Immature natural killer cell (primary cell): ENCODE results near the gene CDH13. TPM values are rescaled to one million over a fixed set of nuclear protein-coding genes. Genes with fewer than 3 reads are reported as not detected.

ENCODE experiments used
- DNase-seq, 3 donors: peaks; one replicate each; pipeline ENCODE4 v3.0.0; 2022; ENCODE audit warnings: mixed read lengths in 1 of 3
- H3K27ac Mint-ChIP-seq, 6 donors: one replicate each; pipeline ENCODE4 v1.8.0; 2020; ENCODE audit warnings: mixed read lengths in 6 of 6, mild to moderate bottlenecking in 5 of 6, inconsistent platforms in 4 of 6, moderate library complexity in 3 of 6
- H3K27me3 Mint-ChIP-seq, 3 donors: one replicate each; pipeline ENCODE4 v1.8.0; 2020 to 2021; ENCODE audit warnings: low read depth in 3 of 3, mild to moderate bottlenecking in 3 of 3, mixed read lengths in 3 of 3, moderate library complexity in 3 of 3, inconsistent platforms in 1 of 3
- H3K36me3 Mint-ChIP-seq, 3 donors: one replicate each; pipeline ENCODE4 v1.8.0; 2020; ENCODE audit warnings: mixed read lengths in 3 of 3, inconsistent platforms in 2 of 3, mild to moderate bottlenecking in 2 of 3
- H3K4me1 Mint-ChIP-seq, 2 donors: one replicate each; pipeline ENCODE4 v1.8.0; 2020; ENCODE audit warnings: inconsistent platforms in 2 of 2, mild to moderate bottlenecking in 2 of 2, mixed read lengths in 2 of 2, moderate library complexity in 1 of 2
- H3K4me3 Mint-ChIP-seq, 5 donors: one replicate each; pipeline ENCODE4 v1.8.0; 2020; ENCODE audit warnings: mild to moderate bottlenecking in 5 of 5, mixed read lengths in 5 of 5, inconsistent platforms in 3 of 5, moderate library complexity in 3 of 5
- H3K9me3 Mint-ChIP-seq, 6 donors: one replicate each; pipeline ENCODE4 v1.8.0; 2020; ENCODE audit warnings: mild to moderate bottlenecking in 6 of 6, mixed read lengths in 6 of 6, inconsistent platforms in 4 of 6, moderate library complexity in 3 of 6
- polyA plus RNA-seq, 3 donors: library from polyadenylated mRNA; unstranded; fragments of 300-500 nt; fragmentation: Illumina TruSeq; gene quantifications; one replicate each; pipeline ENCODE4 v1.2.3, GENCODE V29; 2021

Gene CDH13
- polyA plus RNA-seq, 3 donors from 2014 or later, result not detected

GRCh38 chr16:83238949-83239691 lies 612.4 kb downstream of the CDH13 start:
- H3K27me3 Mint-ChIP-seq, result peaks cover 0 to 9% (median 5%) of the 10 kb centered on the region in 3 donors
- no peak overlapping the region for H3K4me3 Mint-ChIP-seq
- no peak overlapping the region for H3K27ac Mint-ChIP-seq
- H3K36me3 Mint-ChIP-seq, result no peaks in the 10 kb centered on the region
- H3K9me3 Mint-ChIP-seq, result no peaks in the 10 kb centered on the region
- no peaks in the 10 kb centered on the region for H3K4me1 Mint-ChIP-seq
- DNase-seq, result no peak

DNA sequence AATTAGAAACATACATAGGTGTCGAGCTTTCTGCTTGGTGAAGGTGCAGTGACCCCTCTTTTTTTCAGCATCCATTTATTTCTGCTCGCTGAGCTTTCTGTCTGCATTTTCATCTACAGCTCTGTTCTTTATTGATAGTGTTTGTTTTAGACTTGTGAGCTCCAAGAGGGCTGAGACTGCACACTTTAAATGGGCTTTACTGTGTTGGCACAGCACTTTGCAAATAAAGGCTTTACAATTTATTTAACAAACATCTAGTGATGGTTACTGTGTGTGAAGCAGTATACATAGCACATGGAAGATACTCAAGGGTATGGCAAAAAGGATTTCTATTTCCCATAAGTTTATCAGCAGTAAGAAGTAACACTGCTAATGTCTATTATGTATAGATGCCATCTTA lies 617.3 kb downstream of the CDH13 start:
- H3K27me3 Mint-ChIP-seq, result peaks cover 0 to 4% (median 0%) of the 10 kb centered on the region in 3 donors
- no peak overlapping the region for H3K4me3 Mint-ChIP-seq
- no peak overlapping the region for H3K27ac Mint-ChIP-seq
- H3K4me1 Mint-ChIP-seq, result no peaks in the 10 kb centered on the region
- no peak for DNase-seq
- H3K36me3 Mint-ChIP-seq, result no peaks in the 10 kb centered on the region
- H3K9me3 Mint-ChIP-seq, result no peaks in the 10 kb centered on the region

GRCh38 chr16:83245061-83245460 lies 618.3 kb downstream of the CDH13 start:
- no peak overlapping the region for H3K27ac Mint-ChIP-seq
- no peaks in the 10 kb centered on the region for H3K36me3 Mint-ChIP-seq
- no peak overlapping the region for H3K4me3 Mint-ChIP-seq
- H3K4me1 Mint-ChIP-seq, result no peaks in the 10 kb centered on the region
- peaks cover 0 to 4% (median 0%) of the 10 kb centered on the region in 3 donors for H3K27me3 Mint-ChIP-seq
- no peak for DNase-seq
- no peaks in the 10 kb centered on the region for H3K9me3 Mint-ChIP-seq

DNA sequence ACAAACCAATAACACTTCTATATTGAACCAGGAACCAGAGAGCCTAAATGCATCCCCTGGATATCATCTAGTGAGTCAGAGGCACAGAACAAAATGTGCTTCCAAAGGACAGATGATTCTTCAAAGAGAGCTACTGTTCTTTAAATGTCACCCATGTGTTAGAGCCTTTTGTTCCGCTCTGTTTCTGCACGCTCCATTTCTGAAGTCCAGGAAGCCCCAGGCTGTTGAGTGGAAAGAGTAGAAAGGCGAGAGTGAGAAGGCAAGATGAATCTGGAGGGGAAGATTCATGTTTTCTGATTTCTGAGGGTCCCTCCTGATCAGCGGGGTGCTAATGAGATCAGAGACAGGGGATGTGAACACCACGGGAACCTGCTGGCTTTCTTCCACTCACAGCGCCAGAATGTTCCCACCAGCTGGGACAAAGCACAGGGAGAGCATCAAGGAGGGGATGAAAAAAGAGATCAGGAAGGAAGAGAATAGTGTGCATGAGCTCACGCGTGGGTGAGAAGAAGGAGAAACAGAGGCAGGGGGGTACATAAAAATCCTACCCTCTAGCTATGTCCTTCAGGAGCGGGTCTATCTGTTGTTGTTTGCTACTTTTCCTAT lies 621.1 kb downstream of the CDH13 start:
- H3K27me3 Mint-ChIP-seq, result peaks cover 0 to 4% (median 0%) of the 10 kb centered on the region in 3 donors
- no peaks in the 10 kb centered on the region for H3K9me3 Mint-ChIP-seq
- H3K4me3 Mint-ChIP-seq, result no peak overlapping the region
- DNase-seq, result no peak
- no peak overlapping the region for H3K27ac Mint-ChIP-seq
- H3K36me3 Mint-ChIP-seq, result no peaks in the 10 kb centered on the region
- H3K4me1 Mint-ChIP-seq, result no peaks in the 10 kb centered on the region

DNA sequence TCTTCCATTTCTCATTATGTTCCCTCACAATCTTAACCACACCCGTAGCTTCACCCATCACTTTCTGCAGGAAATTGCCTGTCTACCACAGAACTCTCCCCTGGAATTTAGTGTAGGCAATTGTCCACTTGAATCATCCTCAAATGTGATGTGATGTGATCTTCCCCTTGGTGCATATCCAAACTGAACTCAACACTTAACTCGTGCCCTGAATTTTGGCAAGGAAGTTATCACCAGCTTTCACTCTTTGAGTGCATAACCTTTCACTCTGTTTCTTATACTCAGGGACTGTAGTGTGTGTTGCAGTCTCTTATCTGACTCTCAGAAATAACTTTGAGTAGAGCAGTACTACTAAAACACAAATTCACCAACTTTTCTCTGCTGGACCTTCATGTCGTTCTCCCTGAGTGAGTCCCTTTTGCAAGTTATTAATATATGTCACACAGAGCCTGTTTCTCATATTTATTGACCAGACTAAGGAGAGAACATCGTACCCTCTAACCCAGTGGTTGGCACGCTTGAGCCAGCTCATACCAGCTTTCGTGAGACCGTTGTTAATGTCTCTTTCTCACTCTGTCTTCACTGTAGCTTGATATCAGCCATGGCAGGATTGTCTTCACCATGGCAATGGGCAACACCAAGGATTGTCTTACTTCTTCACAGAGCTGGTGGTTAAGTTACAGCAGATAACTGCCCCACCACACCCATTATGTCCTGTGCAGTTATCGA lies 622.1 kb downstream of the CDH13 start:
- no peaks in the 10 kb centered on the region for H3K4me1 Mint-ChIP-seq
- H3K36me3 Mint-ChIP-seq, result no peaks in the 10 kb centered on the region
- no peaks in the 10 kb centered on the region for H3K9me3 Mint-ChIP-seq
- H3K27me3 Mint-ChIP-seq, result peaks cover 0 to 2% (median 0%) of the 10 kb centered on the region in 3 donors
- DNase-seq, result no peak
- no peak overlapping the region for H3K27ac Mint-ChIP-seq
- no peak overlapping the region for H3K4me3 Mint-ChIP-seq

- no peak for DNase-seq
- H3K4me3 Mint-ChIP-seq, result no peak overlapping the region
- H3K36me3 Mint-ChIP-seq, result no peaks in the 10 kb centered on the region
- no peaks in the 10 kb centered on the region for H3K4me1 Mint-ChIP-seq
- H3K9me3 Mint-ChIP-seq, result peaks cover 0 to 3% (median 0%) of the 10 kb centered on the region in 6 donors
- H3K27ac Mint-ChIP-seq, result no peak overlapping the region
- H3K27me3 Mint-ChIP-seq, result peaks cover 2 to 6% (median 3%) of the 10 kb centered on the region in 3 donors
Measured at GRCh38 chr16:83253521-83253920, 626.8 kb downstream of the CDH13 start.

DNA sequence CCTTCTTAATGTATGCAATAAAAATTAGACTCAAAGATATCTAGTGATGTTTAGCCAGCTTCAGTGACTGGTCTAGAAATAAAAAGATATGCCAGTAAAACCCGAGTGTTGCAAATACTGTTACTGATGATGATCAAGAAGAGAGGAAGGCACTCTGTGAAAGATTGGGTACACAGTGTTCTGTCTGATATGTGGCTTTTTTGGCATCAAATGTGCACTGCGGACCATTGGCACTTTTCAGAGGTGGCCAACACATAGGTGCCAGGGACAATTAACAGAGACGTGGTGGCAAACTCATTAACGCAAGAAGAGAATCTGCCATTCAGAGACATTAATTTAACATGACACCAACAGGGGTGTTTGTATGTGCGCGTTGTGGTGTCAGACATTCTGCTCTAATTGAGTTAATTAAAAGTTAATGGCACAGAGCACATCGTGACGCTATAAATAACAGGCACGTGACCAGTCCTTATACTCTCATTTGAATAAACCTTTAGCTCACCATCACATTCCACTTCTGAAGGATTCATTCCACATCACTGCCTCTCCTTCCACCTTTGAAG lies 631.7 kb downstream of the CDH13 start:
- DNase-seq, result no peak
- Mint-ChIP-seq H3K36me3 (no peaks in the 10 kb centered on the region), H3K4me1 (no peaks in the 10 kb centered on the region), H3K9me3 (peaks cover 0 to 3% (median 0%) of the 10 kb centered on the region in 6 donors), H3K27ac (no peak overlapping the region), H3K27me3 (peaks cover 2 to 8% (median 3%) of the 10 kb centered on the region in 3 donors), H3K4me3 (no peak overlapping the region)

DNA sequence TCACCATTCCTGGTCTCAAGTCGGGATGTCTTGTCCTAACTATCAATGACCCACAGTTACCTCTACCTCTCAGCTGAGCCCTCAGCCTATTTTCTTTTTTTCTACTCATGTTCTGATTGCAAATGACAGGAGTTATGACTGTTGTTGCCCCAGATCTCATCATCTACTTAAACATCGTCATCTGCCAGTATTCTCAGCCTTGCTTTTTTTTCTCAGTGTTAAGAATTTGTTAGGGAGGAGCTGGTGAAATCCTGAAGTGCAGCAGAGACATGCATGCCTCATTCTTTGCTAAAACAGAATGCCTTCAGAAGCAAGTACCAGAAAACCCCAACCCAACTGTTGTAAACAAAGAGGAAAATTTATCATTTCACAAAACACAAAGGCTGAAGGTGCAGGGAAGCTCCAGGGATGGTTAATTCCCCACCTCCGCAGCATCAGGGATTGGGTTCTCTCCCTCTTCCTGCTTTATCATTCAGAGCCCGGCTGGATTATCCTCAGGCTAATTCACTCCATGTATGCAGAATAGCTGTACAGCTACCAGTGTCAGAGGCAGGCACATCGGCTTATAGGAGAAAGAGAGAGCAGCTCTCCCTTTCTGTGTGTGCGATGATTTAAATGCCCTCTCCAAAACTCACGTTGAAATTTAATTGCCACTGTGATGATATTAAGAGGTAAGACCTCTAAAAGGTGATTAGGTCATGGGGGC lies 640.2 kb downstream of the CDH13 start:
- Mint-ChIP-seq H3K27me3 (peaks cover 0 to 5% (median 1%) of the 10 kb centered on the region in 3 donors), H3K4me1 (no peaks in the 10 kb centered on the region), H3K4me3 (no peak overlapping the region), H3K9me3 (peaks cover 0 to 1% (median 0%) of the 10 kb centered on the region in 6 donors), H3K36me3 (no peaks in the 10 kb centered on the region), H3K27ac (no peak overlapping the region)
- DNase-seq, result no peak

GRCh38 chr16:83268169-83268568 lies 641.4 kb downstream of the CDH13 start:
- H3K9me3 Mint-ChIP-seq, result peaks cover 0 to 1% (median 0%) of the 10 kb centered on the region in 6 donors
- no peaks in the 10 kb centered on the region for H3K36me3 Mint-ChIP-seq
- no peaks in the 10 kb centered on the region for H3K4me1 Mint-ChIP-seq
- no peak for DNase-seq
- H3K27me3 Mint-ChIP-seq, result peaks cover 1 to 7% (median 2%) of the 10 kb centered on the region in 3 donors
- no peak overlapping the region for H3K4me3 Mint-ChIP-seq
- H3K27ac Mint-ChIP-seq, result no peak overlapping the region

- no peak for DNase-seq
- no peak overlapping the region for H3K4me3 Mint-ChIP-seq
- no peaks in the 10 kb centered on the region for H3K36me3 Mint-ChIP-seq
- H3K9me3 Mint-ChIP-seq, result peaks cover 0 to 1% (median 0%) of the 10 kb centered on the region in 6 donors
- no peak overlapping the region for H3K27ac Mint-ChIP-seq
- H3K4me1 Mint-ChIP-seq, result no peaks in the 10 kb centered on the region
- H3K27me3 Mint-ChIP-seq, result peaks cover 1 to 7% (median 2%) of the 10 kb centered on the region in 3 donors
Measured at GRCh38 chr16:83269048-83269447, 642.3 kb downstream of the CDH13 start.

DNA sequence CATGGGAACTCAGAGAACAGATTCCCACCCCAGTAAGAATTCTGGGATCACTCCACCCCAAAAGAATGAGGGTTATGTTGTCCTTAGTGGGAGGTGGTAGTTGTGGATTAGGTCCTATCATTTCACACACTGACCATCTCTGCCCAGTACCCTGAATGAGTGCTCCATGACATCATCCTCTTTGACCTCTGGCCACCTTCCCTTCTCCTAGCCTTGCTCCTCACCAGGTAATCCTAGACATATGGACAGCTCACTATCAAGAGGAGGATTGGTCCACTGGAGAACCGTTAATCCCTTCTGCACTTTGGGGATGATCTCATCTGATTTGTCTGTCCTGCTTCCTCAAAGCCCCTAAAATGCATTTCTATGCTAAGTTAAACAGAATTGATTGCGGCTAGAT lies 642.8 kb downstream of the CDH13 start:
- Mint-ChIP-seq H3K36me3 (no peaks in the 10 kb centered on the region), H3K4me1 (no peaks in the 10 kb centered on the region), H3K27me3 (peaks cover 1 to 10% (median 2%) of the 10 kb centered on the region in 3 donors), H3K4me3 (no peak overlapping the region), H3K27ac (no peak overlapping the region), H3K9me3 (peaks cover 0 to 1% (median 0%) of the 10 kb centered on the region in 6 donors)
- no peak for DNase-seq

DNA sequence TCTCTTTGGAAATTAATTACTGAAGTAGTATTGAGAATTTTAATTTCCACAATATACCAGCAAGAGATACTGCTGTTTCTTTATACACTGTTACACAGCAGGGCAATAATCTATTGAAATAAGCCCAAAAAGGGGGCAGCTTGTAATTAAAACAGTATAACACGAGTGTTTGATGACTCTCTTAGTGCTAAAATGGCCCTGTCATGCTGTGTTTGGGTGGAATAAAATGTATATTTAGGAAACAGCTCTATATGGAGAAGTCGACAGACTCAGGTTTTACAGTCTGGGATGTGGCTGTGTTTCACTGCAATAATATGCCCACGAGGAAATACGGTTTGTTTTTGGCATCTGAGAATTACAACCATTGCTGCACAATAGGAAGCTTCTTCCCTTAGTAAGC lies 643.3 kb downstream of the CDH13 start:
- no peaks in the 10 kb centered on the region for H3K4me1 Mint-ChIP-seq
- no peak for DNase-seq
- peaks cover 0 to 1% (median 0%) of the 10 kb centered on the region in 6 donors for H3K9me3 Mint-ChIP-seq
- H3K27me3 Mint-ChIP-seq, result peaks cover 1 to 10% (median 2%) of the 10 kb centered on the region in 3 donors
- no peak overlapping the region for H3K27ac Mint-ChIP-seq
- no peak overlapping the region for H3K4me3 Mint-ChIP-seq
- no peaks in the 10 kb centered on the region for H3K36me3 Mint-ChIP-seq

DNA sequence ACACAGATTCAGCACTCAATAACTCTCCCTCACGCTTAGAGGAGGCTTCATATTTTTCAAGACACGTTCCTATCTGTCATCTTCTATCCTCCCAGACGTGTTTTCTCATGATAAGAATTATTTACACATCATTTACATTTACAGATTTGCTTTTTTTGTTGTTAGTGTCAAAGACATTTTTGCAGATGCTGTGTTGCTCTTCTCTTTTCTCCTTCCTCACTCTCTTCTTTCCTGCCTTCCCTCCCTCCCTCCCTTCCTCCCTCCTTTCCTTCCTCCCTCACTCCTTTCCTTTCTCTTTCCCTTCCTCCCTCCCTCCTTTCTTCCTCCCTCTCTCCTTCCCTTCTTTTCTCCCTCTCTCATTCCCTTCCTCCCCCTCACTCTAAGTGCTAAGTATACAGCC lies 643.9 kb downstream of the CDH13 start:
- Mint-ChIP-seq H3K27ac (no peak overlapping the region), H3K9me3 (peaks cover 0 to 1% (median 0%) of the 10 kb centered on the region in 6 donors), H3K4me1 (no peaks in the 10 kb centered on the region), H3K36me3 (no peaks in the 10 kb centered on the region), H3K27me3 (peaks cover 0 to 10% (median 2%) of the 10 kb centered on the region in 3 donors), H3K4me3 (no peak overlapping the region)
- no peak for DNase-seq
